CD14-positive monocyte (primary cell): ENCODE measurements around the gene RPS6KB2. TPM values are rescaled to one million over a fixed set of nuclear protein-coding genes. Genes with fewer than 3 reads are reported as not detected.

ENCODE experiments used
- DNase-seq, 3 donors: peaks; one replicate each; pipeline ENCODE4 v3.0.0-alpha.2; 2011 to 2022
- H2AFZ ChIP-seq: 2 replicates; pipeline ENCODE4 v1.6.0; 2012; ENCODE audit warnings: mild to moderate bottlenecking, low read depth, low read length, inconsistent platforms; ENCODE audit not compliant: insufficient read depth, poor library complexity, severe bottlenecking
- H3K27ac ChIP-seq, 2 donors: 1 replicate in 1 of 2; 2 replicates in 1 of 2; pipeline ENCODE4 v1.5.1; 2012 to 2013; ENCODE audit warnings: low read length in 2 of 2, control low read depth in 1 of 2, inconsistent platforms in 1 of 2, low read depth in 1 of 2, mild to moderate bottlenecking in 1 of 2
- H3K27me3 ChIP-seq, 2 donors: one replicate each; pipeline versions ENCODE4 v1.6.0 to v1.6.1; 2011 to 2013; ENCODE audit warnings: low read length in 2 of 2; ENCODE audit not compliant: control insufficient read depth in 2 of 2, insufficient read depth in 2 of 2
- H3K36me3 ChIP-seq, 2 donors: replicated peaks in 1 of 2; 1 replicate in 1 of 2; 2 replicates in 1 of 2; pipeline versions ENCODE4 v1.5.1 to v1.6.1; 2012 to 2013; ENCODE audit warnings: low read length in 2 of 2, control low read depth in 1 of 2, inconsistent platforms in 1 of 2, mild to moderate bottlenecking in 1 of 2; ENCODE audit not compliant: insufficient read depth in 2 of 2, control insufficient read depth in 1 of 2
- H3K4me1 ChIP-seq, 2 donors: 1 replicate in 1 of 2; 2 replicates in 1 of 2; pipeline versions ENCODE4 v1.5.1 to v1.6.1; 2012 to 2013; ENCODE audit warnings: low read length in 2 of 2, control low read depth in 1 of 2, inconsistent platforms in 1 of 2, mild to moderate bottlenecking in 1 of 2, moderate library complexity in 1 of 2; ENCODE audit not compliant: insufficient read depth in 2 of 2, control insufficient read depth in 1 of 2
- H3K4me2 ChIP-seq: replicated peaks from 2 replicates; pipeline ENCODE3; 2012; ENCODE audit warnings: low read length, moderate library complexity, mild to moderate bottlenecking; ENCODE audit not compliant: poor library complexity, severe bottlenecking; ENCODE audit errors: extremely low read depth
- H3K4me3 ChIP-seq, 3 experiments: fragments of 200-600 bp in 1 of 3; sonication (generic) in 1 of 3; replicated peaks in 1 of 3; 1 replicate in 2 of 3; 2 replicates in 1 of 3; pipeline ENCODE4 v1.5.1; 2011 to 2013; ENCODE audit warnings: low read length in 3 of 3, mild to moderate bottlenecking in 3 of 3, control low read depth in 2 of 3, low read depth in 2 of 3, inconsistent platforms in 1 of 3, moderate library complexity in 1 of 3
- H3K79me2 ChIP-seq: 2 replicates; pipeline ENCODE4 v1.6.0; 2012; ENCODE audit warnings: mild to moderate bottlenecking, control low read depth, inconsistent platforms, low read length, moderate library complexity; ENCODE audit not compliant: insufficient read depth
- H3K9ac ChIP-seq: 2 replicates; pipeline ENCODE4 v1.6.0; 2017; ENCODE audit warnings: low read length, mild to moderate bottlenecking; ENCODE audit not compliant: insufficient read depth, poor library complexity, severe bottlenecking
- H3K9me3 ChIP-seq, 2 donors: replicated peaks in 1 of 2; 1 replicate in 1 of 2; 2 replicates in 1 of 2; pipeline versions ENCODE4 v1.5.1 to v1.6.1; 2012 to 2013; ENCODE audit warnings: low read length in 2 of 2, control low read depth in 1 of 2; ENCODE audit not compliant: control insufficient read depth in 1 of 2, insufficient read depth in 1 of 2
- H4K20me1 ChIP-seq: 2 replicates; pipeline ENCODE4 v1.6.0; 2012; ENCODE audit warnings: mild to moderate bottlenecking, low read length, control low read depth, moderate library complexity; ENCODE audit not compliant: insufficient read depth
- H3K27ac Mint-ChIP-seq, 7 donors: one replicate each; pipeline ENCODE4 v1.8.0; 2020; ENCODE audit warnings: mild to moderate bottlenecking in 7 of 7, mixed read lengths in 7 of 7, moderate library complexity in 6 of 7, inconsistent platforms in 2 of 7
- H3K27me3 Mint-ChIP-seq, 3 donors: one replicate each; pipeline ENCODE4 v1.8.0; 2021 to 2022; ENCODE audit warnings: low read depth in 3 of 3, mild to moderate bottlenecking in 3 of 3, mixed read lengths in 3 of 3, moderate library complexity in 3 of 3, inconsistent platforms in 1 of 3
- H3K36me3 Mint-ChIP-seq, 2 donors: one replicate each; pipeline ENCODE4 v1.8.0; 2020; ENCODE audit warnings: mixed read lengths in 2 of 2, inconsistent platforms in 1 of 2, mild to moderate bottlenecking in 1 of 2
- H3K4me1 Mint-ChIP-seq: one replicate; pipeline ENCODE4 v1.8.0; 2020; ENCODE audit warnings: mild to moderate bottlenecking, mixed read lengths
- H3K4me3 Mint-ChIP-seq, 2 donors: one replicate each; pipeline ENCODE4 v1.8.0; 2020; ENCODE audit warnings: mild to moderate bottlenecking in 2 of 2, mixed read lengths in 2 of 2, moderate library complexity in 1 of 2
- H3K9me3 Mint-ChIP-seq, 7 donors: one replicate each; pipeline ENCODE4 v1.8.0; 2020 to 2022; ENCODE audit warnings: mixed read lengths in 7 of 7, mild to moderate bottlenecking in 6 of 7, moderate library complexity in 6 of 7, inconsistent platforms in 2 of 7
- CTCF ChIP-seq: fragments of 200-600 bp; IDR thresholded peaks from one replicate; pipeline ENCODE4 v1.8.0; 2022; ENCODE audit warnings: antibody characterized with exemption, mild to moderate bottlenecking
- WGBS: methylation state at CpG from one replicate; pipeline ENCODE4 v1.1.5; 2013; ENCODE audit warnings: missing lambda C conversion rate; ENCODE audit not compliant: insufficient coverage; 5-methylcytosine and 5-hydroxymethylcytosine counted together
- intact Hi-C, 2 donors: fragments of 100-400 bp; cut with micrococcal nuclease; formaldehyde crosslinking; loops; one replicate each; pipeline versions ENCODE4 v1.15.0 to v1.15.1; 2023
- polyA minus RNA-seq: library from RNA; depleted of rRNA, polyadenylated mRNA; stranded (reverse); fragments of >200 nt; gene quantifications from 2 replicates; pipeline ENCODE4 v1.2.3, GENCODE V29; 2012
- polyA plus RNA-seq, 3 donors: library from polyadenylated mRNA; depleted of rRNA in 1 of 3; unstranded in 2 of 3; stranded (reverse) in 1 of 3; fragments of 300-500 nt in 2 of 3; fragments of >200 nt in 1 of 3; fragmentation: Illumina TruSeq in 2 of 3; gene quantifications; 1 replicate in 2 of 3; 2 replicates in 1 of 3; pipeline ENCODE4 v1.2.3, GENCODE V29; 2012 to 2021
- total RNA-seq, 12 experiments: library from RNA in 1 of 12; stranded (reverse) in 1 of 12; fragments of 120-200 nt in 1 of 12; gene quantifications; one replicate each; pipeline ENCODE4 v1.2.4 and lab custom pipeline; 2013 to 2026; ENCODE audit warnings: mixed read lengths in 6 of 12, inconsistent platforms in 1 of 12

Gene RPS6KB2
- total RNA-seq (2013), result 55.0 TPM
- 100 to 1,000 TPM in 1 of 3 donors, 10 to 100 TPM in 2; 51.6 to 101 (median 53.8) TPM for polyA plus RNA-seq
- 37.5 and 48.6 TPM in 2 replicates for polyA minus RNA-seq
- 7.1 to 37.0 (median 29.5) reads per million in 11 experiments for total RNA-seq (lab: John Stamatoyannopoulos, UW)

- peaks cover 3% of the 10 kb centered on the region for H4K20me1 ChIP-seq
- DNase-seq, result peak; percentile 96 to 97 (median 96)
- H3K36me3 ChIP-seq, result peaks cover 23 to 28% of the 10 kb centered on the region in 2 donors
- no peak for TF ChIP-seq CTCF
- H3K27ac ChIP-seq, result peak within 1 kb of the TSS; percentile 66 to 88
- H3K36me3 Mint-ChIP-seq, result peaks cover 22 to 38% of the 10 kb centered on the region in 2 donors
- no peaks in the 10 kb centered on the region for H3K9me3 ChIP-seq
- no peaks in the 10 kb centered on the region for H3K27me3 ChIP-seq
- WGBS, result under 1% methylated on average over 61 of the region's 68 CpGs
- peaks cover 0 to 2% (median 0%) of the 10 kb centered on the region in 7 donors for H3K9me3 Mint-ChIP-seq
- peak within 1 kb of the TSS; percentile 99 to 100 for H3K4me3 Mint-ChIP-seq
- peak within 1 kb of the TSS; percentile 91 for H3K4me2 ChIP-seq
- peaks cover 16 to 20% of the 10 kb centered on the region in 2 donors for H3K4me1 ChIP-seq
- peaks cover 0 to 3% (median 1%) of the 10 kb centered on the region in 3 donors for H3K27me3 Mint-ChIP-seq
- peaks cover 16% of the 10 kb centered on the region for H3K4me1 Mint-ChIP-seq
- H3K4me3 ChIP-seq, result peak within 1 kb of the TSS; percentile 79 to 93 (median 91)
- H3K9ac ChIP-seq, result peak within 1 kb of the TSS; percentile 93
- peak within 1 kb of the TSS; percentile 92 to 97 (median 93) for H3K27ac Mint-ChIP-seq
- H3K79me2 ChIP-seq, result peaks cover 16% of the 10 kb centered on the region
- intact Hi-C loops, result loop anchor here (2.0 to 5.0 kb wide), 4 partner anchors 36 to 79 kb away; partner anchors contain the start of genes CDK2AP2 (in 1 of the 2), PITPNM1 (in 1 of the 2), RAD9A (in 1 of the 2) and TMEM134 (in 1 of the 2)
- peak within 1 kb of the TSS; percentile 86 for H2AFZ ChIP-seq
Observed at GRCh38 chr11:67428052-67429001, at the start of gene RPS6KB2. TSS of gene RPS6KB2 (plus strand) at chr11:67428494. CDS start at chr11:67428546, 52 bp downstream.

GRCh38 chr11:67378544-67378943 lies 49.8 kb upstream of the RPS6KB2 start:
- peaks cover 2 to 9% (median 9%) of the 10 kb centered on the region in 3 donors for H3K27me3 Mint-ChIP-seq
- H3K4me1 ChIP-seq, result peaks cover 54 to 59% of the 10 kb centered on the region in 2 donors
- no peak overlapping the region for H3K27ac ChIP-seq
- no peaks in the 10 kb centered on the region for H3K9me3 ChIP-seq
- no peak overlapping the region for H3K4me2 ChIP-seq
- no peak overlapping the region for H3K4me3 ChIP-seq
- H3K4me3 Mint-ChIP-seq, result no peak overlapping the region
- H4K20me1 ChIP-seq, result no peaks in the 10 kb centered on the region
- H3K36me3 Mint-ChIP-seq, result peaks cover 2 to 3% of the 10 kb centered on the region in 2 donors
- H2AFZ ChIP-seq, result no peak overlapping the region
- no peak overlapping the region for H3K9ac ChIP-seq
- intact Hi-C loops, result no loop called here
- no peaks in the 10 kb centered on the region for H3K27me3 ChIP-seq
- no peaks in the 10 kb centered on the region for H3K9me3 Mint-ChIP-seq
- no peak for TF ChIP-seq CTCF
- 89% methylated on average over 4 of the region's 4 CpGs for WGBS
- H3K27ac Mint-ChIP-seq, result peak overlapping the region in 1 of 7 donors; percentile 30
- H3K4me1 Mint-ChIP-seq, result peaks cover 56% of the 10 kb centered on the region
- H3K36me3 ChIP-seq, result no peaks in the 10 kb centered on the region
- no peak for DNase-seq
- peaks cover 4% of the 10 kb centered on the region for H3K79me2 ChIP-seq
